GM12864 (cell line): Measurements from ENCODE around the gene C5orf52.

Experiments used
- DNase-seq: peaks from one replicate; pipeline ENCODE4 v3.0.0-alpha.2; 2011; ENCODE audit warnings: low read depth
- H3K4me3 ChIP-seq: 2 replicates; pipeline ENCODE4 v1.5.1; 2011; ENCODE audit warnings: mild to moderate bottlenecking, low read depth, low read length, control low read depth
- TF ChIP-seq, protein P1 (sequence below): IDR thresholded peaks from 2 replicates; pipeline ENCODE4 v1.5.1; 2011; ENCODE audit warnings: low read depth, mild to moderate bottlenecking, moderate library complexity, low read length, control low read depth, inconsistent platforms; ENCODE audit errors: missing control alignments

Gene C5orf52

DNA sequence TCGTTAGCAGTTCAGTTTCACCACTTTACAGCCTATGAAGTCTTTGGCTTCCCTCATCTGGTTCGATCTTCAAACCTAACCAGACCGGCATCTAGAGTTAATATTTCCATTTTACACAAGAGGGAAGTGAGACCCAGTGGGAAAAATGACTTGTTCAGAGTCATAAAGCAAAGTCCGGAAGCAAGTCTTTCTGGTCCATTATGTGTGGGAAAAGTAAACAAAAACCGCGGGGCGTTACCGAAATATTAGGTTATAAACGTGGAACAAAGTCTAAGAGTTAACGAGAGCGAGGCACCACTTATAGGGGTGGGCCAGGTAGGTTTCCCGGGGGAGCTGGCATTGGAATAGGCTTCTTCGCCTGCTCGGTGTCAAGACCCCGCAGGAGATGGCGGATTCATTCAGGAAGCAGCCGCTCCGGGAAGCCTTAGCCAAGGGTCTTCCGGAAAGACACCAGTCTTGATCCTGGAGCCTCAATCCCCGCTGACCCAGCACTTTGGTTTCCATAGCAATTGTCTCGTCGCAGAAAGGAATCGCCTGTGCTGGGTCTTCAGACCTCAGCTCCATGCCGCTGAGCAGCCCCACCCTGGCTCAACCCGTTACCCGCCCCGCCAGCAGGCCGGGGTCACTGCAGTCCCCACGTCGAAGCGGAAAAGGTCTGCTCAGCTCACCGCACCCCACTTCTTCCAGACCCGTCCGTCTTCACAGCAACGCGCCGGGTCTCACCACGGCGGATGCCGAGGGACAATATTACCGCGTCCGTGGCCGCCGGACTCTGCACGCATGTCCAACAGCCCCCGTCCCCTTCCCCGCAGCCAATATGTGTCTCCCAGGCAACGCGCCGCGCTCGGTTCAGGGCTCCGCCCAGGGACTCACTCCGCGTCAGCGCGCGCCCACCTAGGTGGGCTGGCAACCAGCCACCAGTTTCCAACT is at the start of gene C5orf52:
TSS of gene C5orf52 (plus strand) at position 872 of the 930 bp plus-strand sequence. CDS start 82 bp downstream, outside the sequence.
- peak; percentile 16 for DNase-seq
- peak within 1 kb of the TSS; percentile 58 for H3K4me3 ChIP-seq
- TF ChIP-seq, protein P1, sequence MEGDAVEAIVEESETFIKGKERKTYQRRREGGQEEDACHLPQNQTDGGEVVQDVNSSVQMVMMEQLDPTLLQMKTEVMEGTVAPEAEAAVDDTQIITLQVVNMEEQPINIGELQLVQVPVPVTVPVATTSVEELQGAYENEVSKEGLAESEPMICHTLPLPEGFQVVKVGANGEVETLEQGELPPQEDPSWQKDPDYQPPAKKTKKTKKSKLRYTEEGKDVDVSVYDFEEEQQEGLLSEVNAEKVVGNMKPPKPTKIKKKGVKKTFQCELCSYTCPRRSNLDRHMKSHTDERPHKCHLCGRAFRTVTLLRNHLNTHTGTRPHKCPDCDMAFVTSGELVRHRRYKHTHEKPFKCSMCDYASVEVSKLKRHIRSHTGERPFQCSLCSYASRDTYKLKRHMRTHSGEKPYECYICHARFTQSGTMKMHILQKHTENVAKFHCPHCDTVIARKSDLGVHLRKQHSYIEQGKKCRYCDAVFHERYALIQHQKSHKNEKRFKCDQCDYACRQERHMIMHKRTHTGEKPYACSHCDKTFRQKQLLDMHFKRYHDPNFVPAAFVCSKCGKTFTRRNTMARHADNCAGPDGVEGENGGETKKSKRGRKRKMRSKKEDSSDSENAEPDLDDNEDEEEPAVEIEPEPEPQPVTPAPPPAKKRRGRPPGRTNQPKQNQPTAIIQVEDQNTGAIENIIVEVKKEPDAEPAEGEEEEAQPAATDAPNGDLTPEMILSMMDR: no peak

DNA sequence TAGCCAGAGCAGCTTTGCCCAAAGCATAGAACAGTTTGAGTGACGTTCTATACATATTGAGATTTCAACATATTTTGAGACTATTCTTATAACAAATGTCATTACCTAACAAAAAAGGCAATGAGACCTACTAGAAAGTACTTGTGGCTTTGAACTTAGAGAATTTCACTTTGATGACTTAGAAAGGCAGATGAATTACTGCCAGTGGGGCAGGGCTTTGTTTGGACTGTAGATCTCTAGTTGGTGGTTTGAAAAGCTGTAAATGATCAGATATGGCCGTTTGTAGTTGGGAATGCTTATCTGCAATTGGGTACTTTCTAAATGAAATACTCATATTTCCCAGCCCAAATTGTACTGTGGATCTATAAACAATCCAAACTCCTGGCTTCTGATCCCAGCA is 47.2 kb upstream of the C5orf52 start:
- no peak for DNase-seq
- no peak overlapping the region for H3K4me3 ChIP-seq

DNA sequence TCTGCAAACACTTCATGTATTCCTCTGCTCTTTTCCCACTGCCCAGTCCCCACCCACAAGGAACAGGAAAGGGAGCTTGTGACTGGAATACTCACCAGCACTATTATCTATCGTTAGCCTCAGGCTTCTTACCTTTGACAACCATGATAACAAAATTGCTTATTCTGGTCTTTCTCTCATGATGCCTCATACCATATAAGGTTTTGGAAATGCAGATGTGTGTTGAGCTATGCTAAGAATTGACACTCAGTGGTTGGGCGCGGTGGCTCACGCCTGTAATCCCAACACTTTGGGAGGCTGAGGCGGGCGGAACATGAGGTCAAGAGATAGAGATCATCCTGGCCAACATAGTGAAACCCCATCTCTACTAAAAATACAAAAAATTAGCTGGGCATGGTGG is 44.5 kb upstream of the C5orf52 start:
- H3K4me3 ChIP-seq: no peak overlapping the region
- DNase-seq: no peak
- TF ChIP-seq, protein P1: no peak

More for the DNA sequence above, 47.2 kb upstream of the C5orf52 start:
- TF ChIP-seq, protein P1: no peak

DNA sequence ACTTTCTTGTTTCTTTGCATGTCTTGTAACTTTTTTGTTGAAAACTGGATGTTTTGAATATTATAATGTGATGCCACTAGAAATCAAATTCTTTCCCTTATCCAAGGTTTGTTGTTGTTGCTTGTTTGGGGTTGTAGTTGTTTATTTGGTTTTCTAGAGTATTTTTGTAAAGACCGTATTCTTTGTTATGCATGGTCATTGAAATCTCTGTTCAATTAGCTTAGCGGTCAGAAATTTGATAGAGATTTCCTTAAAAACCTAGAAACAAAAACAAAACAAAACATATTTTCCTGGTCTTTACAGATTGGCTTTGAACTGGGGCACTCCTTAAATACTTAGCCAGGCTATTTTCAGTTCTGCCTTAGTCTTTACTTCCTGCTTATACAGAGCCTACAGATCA is 41.0 kb upstream of the C5orf52 start:
- TF ChIP-seq, protein P1: no peak
- no peak for DNase-seq
- H3K4me3 ChIP-seq: no peak overlapping the region

DNA sequence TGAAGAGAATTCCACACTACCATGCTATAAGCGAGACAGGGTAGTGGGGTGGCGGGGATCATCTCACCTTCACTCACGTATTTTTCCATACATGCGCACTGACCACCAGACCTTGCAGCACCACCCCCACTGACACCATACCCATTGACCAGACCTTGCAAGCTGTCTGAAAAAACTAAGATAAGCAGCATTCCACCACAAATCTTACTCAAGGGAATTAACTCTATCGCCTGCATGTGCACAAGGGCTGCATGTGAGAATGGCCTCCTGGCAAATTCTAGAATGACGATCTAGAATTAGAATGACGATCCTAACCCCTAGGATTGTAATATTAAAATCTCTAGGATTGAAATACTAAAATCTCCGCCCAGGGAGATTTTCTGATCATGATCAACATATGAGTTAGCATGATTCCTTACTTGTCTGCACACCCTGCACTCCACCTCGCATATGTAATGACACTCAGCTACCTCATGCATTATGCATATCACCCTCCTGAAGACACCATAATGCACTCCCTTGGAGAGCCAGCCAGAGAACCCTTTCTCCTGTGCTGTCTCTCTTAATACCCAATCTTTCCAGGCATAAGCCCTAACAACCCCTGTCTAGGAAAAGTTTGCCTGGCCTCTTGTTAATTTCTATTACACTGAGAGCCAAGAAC is 30.8 kb upstream of the C5orf52 start:
- TF ChIP-seq, protein P1: no peak
- no peak for DNase-seq
- no peak overlapping the region for H3K4me3 ChIP-seq

DNA sequence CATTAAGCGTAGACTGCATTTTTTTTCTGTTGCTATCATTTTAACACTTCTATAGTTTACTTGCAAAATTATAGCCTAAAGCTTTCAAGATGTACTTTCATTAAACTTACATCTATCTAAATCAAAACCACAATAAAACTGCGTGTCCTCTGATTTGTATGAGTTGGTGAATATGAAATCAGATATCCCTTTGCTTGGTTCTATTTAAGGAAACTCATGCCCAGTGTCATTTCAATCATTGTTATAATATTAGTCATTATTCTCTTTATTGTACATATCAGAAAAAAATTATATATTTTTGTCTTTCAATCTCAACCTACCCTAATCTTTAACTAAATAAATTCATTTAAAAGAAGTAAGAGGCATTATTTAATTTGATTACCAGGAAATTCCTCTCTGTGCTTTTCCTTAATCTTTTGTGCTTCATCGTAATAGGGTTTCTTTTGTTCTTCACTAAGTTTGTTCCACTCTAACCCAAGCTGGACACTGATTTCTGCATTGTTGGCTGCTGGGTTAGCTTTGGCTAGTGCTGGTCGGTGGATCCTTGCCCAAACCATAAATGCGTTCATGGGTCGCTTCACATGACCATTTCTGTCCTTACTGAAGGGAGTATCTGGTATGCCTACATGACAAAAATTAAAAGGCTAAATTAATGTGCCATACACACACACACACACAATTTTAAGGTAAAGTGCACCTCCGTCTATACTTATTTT is 22.9 kb upstream of the C5orf52 start:
- H3K4me3 ChIP-seq: no peak overlapping the region
- TF ChIP-seq, protein P1: no peak
- DNase-seq: no peak
